Mucosa of rectum (tissue), 2 donors: ENCODE data around the gene GRAP.

Source experiments
- H3K27ac ChIP-seq, 2 donors: one replicate each; pipeline ENCODE4 v1.7.0; 2013; ENCODE audit warnings: inconsistent platforms in 2 of 2, low read depth in 2 of 2, low read length in 2 of 2
- H3K27me3 ChIP-seq, 2 donors: one replicate each; pipeline ENCODE4 v1.7.0; 2013; ENCODE audit warnings: low read length in 2 of 2; ENCODE audit not compliant: control insufficient read depth in 2 of 2, insufficient read depth in 2 of 2
- H3K36me3 ChIP-seq, 2 donors: one replicate each; pipeline ENCODE4 v1.7.0; 2013; ENCODE audit warnings: low read length in 2 of 2; ENCODE audit not compliant: control insufficient read depth in 2 of 2, insufficient read depth in 2 of 2
- H3K4me1 ChIP-seq, 2 donors: one replicate each; pipeline ENCODE4 v1.7.0; 2013; ENCODE audit warnings: low read length in 2 of 2, mild to moderate bottlenecking in 1 of 2; ENCODE audit not compliant: control insufficient read depth in 2 of 2, insufficient read depth in 2 of 2
- H3K4me3 ChIP-seq, 2 donors: one replicate each; pipeline ENCODE4 v1.7.0; 2013; ENCODE audit warnings: low read length in 2 of 2
- H3K9ac ChIP-seq, 2 donors: one replicate each; pipeline ENCODE4 v1.7.0; 2013; ENCODE audit warnings: low read length in 2 of 2, low read depth in 1 of 2, mild to moderate bottlenecking in 1 of 2
- H3K9me3 ChIP-seq, 2 donors: one replicate each; pipeline ENCODE4 v1.7.0; 2013; ENCODE audit warnings: low read length in 2 of 2; ENCODE audit not compliant: control insufficient read depth in 2 of 2
- donor health status: healthy.
- donor health status: Normal muscosa, but diverticular disease.

The GRAP gene

GRCh38 chr17:19012171-19013080 is 34.3 kb downstream of the GRAP start:
- Histone ChIP-seq H3K27ac (peak overlapping the region in 1 of 2 donors; percentile 83), H3K4me3 (no peak overlapping the region), H3K36me3 (no peaks in the 10 kb centered on the region), H3K4me1 (peaks cover 24 to 26% of the 10 kb centered on the region in 2 donors), H3K9me3 (no peaks in the 10 kb centered on the region), H3K27me3 (no peaks in the 10 kb centered on the region), H3K9ac (peak overlapping the region; percentile 47 to 67)

GRCh38 chr17:19011581-19011980 is 35.2 kb downstream of the GRAP start:
- H3K27ac ChIP-seq, result peak overlapping the region; percentile 82 to 83
- no peaks in the 10 kb centered on the region for H3K9me3 ChIP-seq
- H3K36me3 ChIP-seq, result no peaks in the 10 kb centered on the region
- no peak overlapping the region for H3K4me3 ChIP-seq
- peak overlapping the region; percentile 52 to 67 for H3K9ac ChIP-seq
- peaks cover 22 to 24% of the 10 kb centered on the region in 2 donors for H3K4me1 ChIP-seq
- H3K27me3 ChIP-seq, result no peaks in the 10 kb centered on the region

- no peaks in the 10 kb centered on the region for H3K36me3 ChIP-seq
- no peaks in the 10 kb centered on the region for H3K27me3 ChIP-seq
- H3K27ac ChIP-seq, result peak overlapping the region; percentile 82 to 83
- H3K9ac ChIP-seq, result peak overlapping the region; percentile 52 to 67
- peaks cover 22 to 24% of the 10 kb centered on the region in 2 donors for H3K4me1 ChIP-seq
- no peaks in the 10 kb centered on the region for H3K9me3 ChIP-seq
- no peak overlapping the region for H3K4me3 ChIP-seq
These were observed 35.8 kb downstream of the GRAP start for GRCh38 chr17:19010729-19011505.

- no peaks in the 10 kb centered on the region for H3K36me3 ChIP-seq
- H3K9me3 ChIP-seq, result no peaks in the 10 kb centered on the region
- H3K4me3 ChIP-seq, result no peak overlapping the region
- peaks cover 26 to 28% of the 10 kb centered on the region in 2 donors for H3K4me1 ChIP-seq
- H3K27ac ChIP-seq, result peak overlapping the region in 1 of 2 donors; percentile 83
- no peaks in the 10 kb centered on the region for H3K27me3 ChIP-seq
- H3K9ac ChIP-seq, result no peak overlapping the region
These were observed 36.8 kb downstream of the GRAP start for GRCh38 chr17:19009970-19010369.

- Histone ChIP-seq H3K27ac (no peak overlapping the region), H3K4me1 (peaks cover 39 to 43% of the 10 kb centered on the region in 2 donors), H3K36me3 (no peaks in the 10 kb centered on the region), H3K9ac (no peak overlapping the region), H3K9me3 (no peaks in the 10 kb centered on the region), H3K27me3 (no peaks in the 10 kb centered on the region), H3K4me3 (no peak overlapping the region)
These were observed 40.1 kb downstream of the GRAP start for GRCh38 chr17:19006698-19007097.

GRCh38 chr17:19005789-19006430 is 40.8 kb downstream of the GRAP start:
- no peak overlapping the region for H3K4me3 ChIP-seq
- no peaks in the 10 kb centered on the region for H3K27me3 ChIP-seq
- H3K36me3 ChIP-seq, result no peaks in the 10 kb centered on the region
- peaks cover 40 to 43% of the 10 kb centered on the region in 2 donors for H3K4me1 ChIP-seq
- H3K9ac ChIP-seq, result no peak overlapping the region
- H3K27ac ChIP-seq, result no peak overlapping the region
- no peaks in the 10 kb centered on the region for H3K9me3 ChIP-seq

- Histone ChIP-seq H3K9ac (peak overlapping the region; percentile 85 to 86), H3K9me3 (no peaks in the 10 kb centered on the region), H3K4me3 (peak overlapping the region; percentile 79 to 95), H3K4me1 (peaks cover 40 to 41% of the 10 kb centered on the region in 2 donors), H3K36me3 (no peaks in the 10 kb centered on the region), H3K27me3 (no peaks in the 10 kb centered on the region), H3K27ac (peak overlapping the region; percentile 88 to 91)
These were observed 41.5 kb downstream of the GRAP start for GRCh38 chr17:19005137-19005773.

- peaks cover 0 to 4% of the 10 kb centered on the region in 2 donors for H3K36me3 ChIP-seq
- H3K4me1 ChIP-seq, result peaks cover 38 to 43% of the 10 kb centered on the region in 2 donors
- H3K9me3 ChIP-seq, result no peaks in the 10 kb centered on the region
- no peaks in the 10 kb centered on the region for H3K27me3 ChIP-seq
- peak within 1 kb of the TSS; percentile 85 to 90 for H3K9ac ChIP-seq
- H3K4me3 ChIP-seq, result peak within 1 kb of the TSS; percentile 79 to 95
- H3K27ac ChIP-seq, result peak within 1 kb of the TSS; percentile 88 to 91
These were observed 42.2 kb downstream of the GRAP start, which contains the start of gene FAM83G for GRCh38 chr17:19004421-19005136. TSS of gene FAM83G (minus strand) at chr17:19004764. CDS start at chr17:19004041, 723 bp downstream.
